RWPE1 (cell line): ENCODE results near the gene HTR2B.

Experiments
- CTCF ChIA-PET: fragments of 350-600 bp; sonication (Branson Sonifier 250); formaldehyde crosslinking; extraction: SDS; loops from one replicate; lab custom pipeline; 2021; lab: Yijun Ruan, JAX
- POLR2A ChIA-PET: fragments of 400-600 bp; formaldehyde crosslinking; extraction: SDS; loops from one replicate; lab custom pipeline; 2020; ENCODE audit warnings: antibody characterized with exemption; ENCODE audit not compliant: low non-redundant PET; lab: Yijun Ruan, JAX
- DNase-seq: peaks from one replicate; pipeline ENCODE4 v3.0.0; 2012; ENCODE audit warnings: low spot score
- H3K27ac ChIP-seq: fragments of 450-650 bp; 2 replicates; pipeline ENCODE4 v1.5.1; 2017
- CTCF ChIP-seq: fragments of 450-650 bp; conservative IDR thresholded peaks from 2 replicates; pipeline ENCODE4 v1.5.1; 2017; ENCODE audit warnings: low read depth, mild to moderate bottlenecking

The HTR2B gene

GRCh38 chr2:231124838-231125568 is at the start of gene HTR2B:
HTR2B (minus strand) TSS chr2:231125042; CDS start chr2:231123764, 1,278 bp downstream.
- H3K27ac ChIP-seq: no peak within 1 kb of the TSS
- ChIA-PET POLR2A (no interaction called here), CTCF (interaction anchor here (0.7 kb wide), 1 partner anchor 211 kb away, joined by 4 read pairs; no protein-coding TSS in a partner anchor)
- TF ChIP-seq CTCF: no peak
- DNase-seq: no peak

DNA sequence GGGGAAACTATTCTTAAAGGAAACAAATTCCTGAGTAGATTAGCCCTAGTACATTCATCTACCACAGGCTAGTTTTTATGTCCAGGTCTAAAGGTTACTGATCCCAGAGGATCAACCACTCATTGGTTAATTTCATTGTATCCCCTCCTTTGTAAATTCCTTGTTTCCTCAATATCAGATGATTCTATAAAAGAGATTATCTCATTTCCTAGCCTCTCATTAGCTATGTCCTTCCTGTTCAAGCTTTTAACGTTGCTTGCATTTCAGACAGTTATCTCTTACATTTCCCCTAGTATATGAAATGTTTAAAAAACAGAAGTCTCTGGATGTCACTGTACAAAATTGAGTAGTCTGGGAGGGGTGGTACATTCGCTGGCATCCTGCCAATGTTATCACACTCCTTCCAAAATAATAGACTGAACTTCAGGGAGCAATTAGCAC is 49.4 kb upstream of the HTR2B start:
- ChIA-PET POLR2A (no interaction called here), CTCF (no interaction called here)
- no peak for DNase-seq
- TF ChIP-seq CTCF: no peak
- H3K27ac ChIP-seq: no peak overlapping the region

DNA sequence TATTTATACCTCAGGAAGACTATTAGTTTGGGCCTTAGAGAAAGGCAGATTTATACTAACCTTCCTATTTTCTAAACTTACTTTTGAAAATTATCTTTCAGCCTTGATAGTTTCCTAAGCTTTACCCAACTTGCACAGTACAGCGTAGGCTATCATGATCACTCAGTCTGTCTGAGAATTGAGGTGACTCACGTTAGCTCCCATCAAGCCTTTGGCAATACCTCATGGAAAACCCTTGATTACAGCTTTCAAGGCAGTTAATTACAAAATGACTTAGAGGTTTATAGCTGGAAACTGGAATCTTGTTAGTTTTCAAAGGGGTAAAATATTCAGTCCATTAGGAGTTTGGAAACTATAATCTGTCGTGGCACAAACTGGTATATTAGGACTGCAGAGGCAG is 47.2 kb upstream of the HTR2B start:
- TF ChIP-seq CTCF: no peak
- ChIA-PET CTCF (interaction anchor here (0.7 kb wide), 1 partner anchor 17 kb away, joined by 9 read pairs; no protein-coding TSS in a partner anchor), POLR2A (no interaction called here)
- H3K27ac ChIP-seq: no peak overlapping the region
- DNase-seq: no peak

- CTCF ChIA-PET: no interaction called here
- TF ChIP-seq CTCF: no peak
- H3K27ac ChIP-seq: no peak overlapping the region
- DNase-seq: no peak
- POLR2A ChIA-PET: no interaction called here
Measured at GRCh38 chr2:231170055-231170454, 45.2 kb upstream of the HTR2B start.

DNA sequence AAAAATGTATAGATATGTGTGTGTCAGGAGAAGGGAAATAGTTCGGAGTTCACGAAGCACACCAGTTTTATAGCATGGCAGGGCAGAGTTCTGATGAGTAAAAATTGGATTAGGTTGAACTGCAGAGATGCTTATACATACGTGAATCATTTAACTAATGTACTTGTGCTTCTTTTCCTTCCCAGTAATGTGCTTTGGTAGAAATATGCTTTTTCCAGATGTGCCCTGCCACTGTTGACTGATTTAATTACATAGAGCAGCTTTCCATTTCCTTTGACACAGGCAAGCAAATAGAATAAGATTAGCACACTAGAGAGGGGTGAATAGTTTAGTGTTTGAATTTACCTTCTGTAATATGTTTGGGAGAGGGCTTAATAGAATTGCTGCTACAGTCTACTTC is 44.6 kb upstream of the HTR2B start:
- CTCF ChIA-PET: no interaction called here
- no peak overlapping the region for H3K27ac ChIP-seq
- no peak for TF ChIP-seq CTCF
- POLR2A ChIA-PET: no interaction called here
- DNase-seq: no peak

GRCh38 chr2:231168460-231169139 is 43.8 kb upstream of the HTR2B start:
- ChIA-PET CTCF (interaction anchor here (0.7 kb wide), 1 partner anchor 21 kb away, joined by 3 read pairs; no protein-coding TSS in a partner anchor), POLR2A (no interaction called here)

More at GRCh38 chr2:231168460-231169139, 43.8 kb upstream of the HTR2B start:
- no peak for TF ChIP-seq CTCF
- no peak for DNase-seq
- no peak overlapping the region for H3K27ac ChIP-seq
